Effector memory CD4-positive, alpha-beta T cell (primary cell): ENCODE results near the gene OR5K3.
A peak's percentile ranks its signal among the peaks of the same experiment; 100 is the strongest.

Source experiments
- DNase-seq, 3 donors: peaks; one replicate each; pipeline ENCODE4 v3.0.0-alpha.2; 2020
- H3K27ac ChIP-seq: 2 replicates; pipeline ENCODE4 v1.7.0; 2013; ENCODE audit warnings: mild to moderate bottlenecking, low read length, moderate library complexity; ENCODE audit not compliant: insufficient read depth, poor library complexity, severe bottlenecking
- H3K27me3 ChIP-seq: replicated peaks from 2 replicates; pipeline ENCODE4 v1.7.0; 2013; ENCODE audit warnings: mild to moderate bottlenecking, low read length; ENCODE audit not compliant: insufficient read depth, control insufficient read depth, poor library complexity, severe bottlenecking
- H3K36me3 ChIP-seq: 2 replicates; pipeline ENCODE4 v1.7.0; 2013; ENCODE audit warnings: mild to moderate bottlenecking, low read length, moderate library complexity; ENCODE audit not compliant: control insufficient read depth, insufficient read depth
- H3K4me1 ChIP-seq: 2 replicates; pipeline ENCODE4 v1.7.0; 2013; ENCODE audit warnings: low read length, mild to moderate bottlenecking; ENCODE audit not compliant: control insufficient read depth, insufficient read depth, poor library complexity, severe bottlenecking
- H3K4me3 ChIP-seq: 2 replicates; pipeline ENCODE4 v1.7.0; 2013; ENCODE audit warnings: low read length, low read depth, mild to moderate bottlenecking; ENCODE audit not compliant: insufficient read depth, poor library complexity, severe bottlenecking
- H3K9me3 ChIP-seq: 2 replicates; pipeline ENCODE4 v1.7.0; 2013; ENCODE audit warnings: mild to moderate bottlenecking, low read length, moderate library complexity; ENCODE audit not compliant: control insufficient read depth
- total RNA-seq, 3 donors: gene quantifications; one replicate each; lab custom pipeline; 2026; lab: John Stamatoyannopoulos, UW

Gene OR5K3, protein sequence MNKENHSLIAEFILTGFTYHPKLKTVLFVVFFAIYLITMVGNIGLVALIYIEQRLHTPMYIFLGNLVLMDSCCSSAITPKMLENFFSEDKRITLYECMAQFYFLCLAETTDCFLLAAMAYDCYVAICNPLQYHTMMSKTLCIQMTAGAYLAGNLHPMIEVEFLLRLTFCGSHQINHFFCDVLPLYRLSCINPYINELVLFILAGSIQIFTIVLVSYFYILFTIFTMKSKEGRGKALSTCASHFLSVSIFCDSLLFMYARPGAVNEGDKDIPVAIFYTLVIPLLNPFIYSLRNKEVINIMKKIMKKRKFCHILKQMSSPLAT
- total RNA-seq, result 0 reads per million in 3 donors

GRCh38 chr3:98390366-98390765 lies at the start of gene OR5K3:
OR5K3 (plus strand) TSS chr3:98390666; CDS start chr3:98390666, 0 bp downstream.
- Histone ChIP-seq H3K4me3 (no peak within 1 kb of the TSS), H3K27me3 (no peaks in the 10 kb centered on the region), H3K27ac (no peak within 1 kb of the TSS), H3K4me1 (no peaks in the 10 kb centered on the region), H3K9me3 (no peaks in the 10 kb centered on the region), H3K36me3 (no peaks in the 10 kb centered on the region)
- no peak for DNase-seq

DNA sequence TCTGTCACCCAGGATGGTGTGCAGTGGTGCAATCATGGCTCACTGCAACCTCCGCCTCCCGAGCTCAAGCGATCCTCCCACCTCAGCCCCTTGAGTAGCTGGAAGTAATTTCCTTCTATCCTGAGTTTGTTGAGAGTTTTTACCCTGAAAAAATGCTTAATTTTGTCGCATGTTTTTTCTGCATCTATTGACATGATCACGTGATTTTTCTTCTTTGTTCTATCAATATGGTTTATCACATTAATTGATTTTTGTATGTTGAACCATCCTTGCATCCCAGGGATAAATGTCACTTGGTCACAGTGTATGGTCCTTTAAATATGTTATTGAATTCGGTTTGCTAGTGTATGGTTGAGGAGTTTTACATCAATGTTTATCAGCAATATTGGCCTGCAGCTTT lies 48.7 kb upstream of the OR5K3 start:
- H3K4me3 ChIP-seq, result no peak overlapping the region
- H3K36me3 ChIP-seq, result no peaks in the 10 kb centered on the region
- H3K4me1 ChIP-seq, result no peaks in the 10 kb centered on the region
- no peak for DNase-seq
- no peak overlapping the region for H3K27ac ChIP-seq
- H3K9me3 ChIP-seq, result no peaks in the 10 kb centered on the region
- H3K27me3 ChIP-seq, result no peaks in the 10 kb centered on the region

DNA sequence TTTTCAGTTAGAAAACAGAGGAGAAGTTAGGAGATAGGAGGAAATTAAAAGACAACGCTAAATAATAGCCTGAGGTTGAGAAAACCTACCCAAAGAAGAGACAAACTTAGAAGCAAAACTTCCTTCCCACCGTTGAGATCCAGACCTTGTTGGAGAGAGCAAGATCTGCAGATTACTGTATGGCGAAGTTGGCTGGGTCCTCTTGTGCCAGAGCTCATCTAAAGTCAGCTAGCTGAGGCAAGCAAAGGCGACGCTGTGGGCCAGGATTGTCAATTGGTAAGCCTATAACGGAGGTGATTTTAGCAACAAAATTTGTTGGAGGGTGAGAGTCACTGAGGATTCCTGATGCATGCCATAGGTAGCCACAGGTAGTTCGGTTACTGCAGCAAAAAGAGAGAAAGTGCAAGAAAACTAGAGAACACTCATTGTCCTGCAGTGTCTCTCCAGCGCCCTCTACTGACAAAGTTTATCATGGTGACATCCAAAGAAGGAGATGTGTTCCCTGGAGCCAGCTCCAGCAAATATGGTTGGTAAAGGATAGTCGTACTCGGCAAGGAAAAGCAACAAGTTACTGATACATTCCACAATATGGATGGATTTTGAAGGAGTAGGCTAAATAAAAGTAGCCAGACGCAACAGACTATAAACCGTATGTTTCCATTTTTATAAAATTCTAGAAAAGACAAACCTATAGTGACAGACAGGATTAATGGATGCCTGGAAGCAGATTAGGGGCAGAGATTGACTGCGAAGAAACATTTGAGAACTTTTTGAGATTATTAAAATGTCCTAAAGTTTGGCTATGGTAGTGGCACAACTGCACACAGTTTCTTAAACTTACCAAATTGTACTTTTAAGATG lies 46.6 kb upstream of the OR5K3 start:
- peak in 1 of 3 donors; percentile 9 for DNase-seq
- Histone ChIP-seq H3K4me3 (no peak overlapping the region), H3K9me3 (no peaks in the 10 kb centered on the region), H3K36me3 (no peaks in the 10 kb centered on the region), H3K27me3 (no peaks in the 10 kb centered on the region), H3K27ac (no peak overlapping the region), H3K4me1 (no peaks in the 10 kb centered on the region)

GRCh38 chr3:98350082-98350481 lies 40.4 kb upstream of the OR5K3 start:
- H3K27ac ChIP-seq, result no peak overlapping the region
- H3K27me3 ChIP-seq, result no peaks in the 10 kb centered on the region
- H3K36me3 ChIP-seq, result no peaks in the 10 kb centered on the region
- H3K4me3 ChIP-seq, result no peak overlapping the region
- no peak for DNase-seq
- no peaks in the 10 kb centered on the region for H3K9me3 ChIP-seq
- no peaks in the 10 kb centered on the region for H3K4me1 ChIP-seq

GRCh38 chr3:98353554-98353953 lies 36.9 kb upstream of the OR5K3 start, which contains the start of gene OR5K4:
OR5K4 (plus strand) TSS chr3:98353854; CDS start chr3:98353854, 0 bp downstream.
- no peak for DNase-seq
- no peaks in the 10 kb centered on the region for H3K27me3 ChIP-seq
- no peaks in the 10 kb centered on the region for H3K9me3 ChIP-seq
- no peaks in the 10 kb centered on the region for H3K4me1 ChIP-seq
- H3K27ac ChIP-seq, result no peak within 1 kb of the TSS
- no peaks in the 10 kb centered on the region for H3K36me3 ChIP-seq
- H3K4me3 ChIP-seq, result no peak within 1 kb of the TSS

GRCh38 chr3:98359250-98359649 lies 31.2 kb upstream of the OR5K3 start:
- DNase-seq, result no peak
- no peaks in the 10 kb centered on the region for H3K9me3 ChIP-seq
- no peaks in the 10 kb centered on the region for H3K36me3 ChIP-seq
- no peaks in the 10 kb centered on the region for H3K4me1 ChIP-seq
- H3K27me3 ChIP-seq, result no peaks in the 10 kb centered on the region
- no peak overlapping the region for H3K27ac ChIP-seq
- H3K4me3 ChIP-seq, result no peak overlapping the region

- H3K4me3 ChIP-seq, result no peak overlapping the region
- no peaks in the 10 kb centered on the region for H3K4me1 ChIP-seq
- H3K9me3 ChIP-seq, result no peaks in the 10 kb centered on the region
- H3K27ac ChIP-seq, result no peak overlapping the region
- H3K36me3 ChIP-seq, result no peaks in the 10 kb centered on the region
- H3K27me3 ChIP-seq, result no peaks in the 10 kb centered on the region
- peak in 1 of 3 donors; percentile 3 for DNase-seq
Measured at GRCh38 chr3:98359993-98360675, 30.3 kb upstream of the OR5K3 start.

DNA sequence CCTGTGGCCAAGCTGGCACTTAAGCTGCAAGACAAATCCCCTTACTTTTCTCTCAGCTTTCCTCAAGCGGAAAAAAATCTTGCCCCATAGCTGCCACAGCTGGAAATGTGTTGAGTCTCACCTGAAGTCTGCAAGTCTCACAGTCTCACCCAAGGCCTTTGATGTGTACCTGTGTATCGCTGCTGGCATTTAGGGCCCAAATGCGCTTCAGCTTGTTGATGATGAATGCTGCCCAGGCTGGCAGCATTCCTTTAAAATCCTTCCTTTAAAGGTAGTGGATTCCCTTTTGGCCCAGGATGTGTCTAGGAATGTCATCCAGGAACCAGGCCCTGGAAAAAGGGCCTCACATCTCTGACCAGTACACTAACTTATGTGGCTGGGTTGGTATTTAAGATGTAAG lies 29.8 kb upstream of the OR5K3 start:
- H3K27me3 ChIP-seq, result no peaks in the 10 kb centered on the region
- H3K4me3 ChIP-seq, result no peak overlapping the region
- no peaks in the 10 kb centered on the region for H3K9me3 ChIP-seq
- H3K36me3 ChIP-seq, result no peaks in the 10 kb centered on the region
- H3K4me1 ChIP-seq, result no peaks in the 10 kb centered on the region
- no peak for DNase-seq
- H3K27ac ChIP-seq, result no peak overlapping the region

DNA sequence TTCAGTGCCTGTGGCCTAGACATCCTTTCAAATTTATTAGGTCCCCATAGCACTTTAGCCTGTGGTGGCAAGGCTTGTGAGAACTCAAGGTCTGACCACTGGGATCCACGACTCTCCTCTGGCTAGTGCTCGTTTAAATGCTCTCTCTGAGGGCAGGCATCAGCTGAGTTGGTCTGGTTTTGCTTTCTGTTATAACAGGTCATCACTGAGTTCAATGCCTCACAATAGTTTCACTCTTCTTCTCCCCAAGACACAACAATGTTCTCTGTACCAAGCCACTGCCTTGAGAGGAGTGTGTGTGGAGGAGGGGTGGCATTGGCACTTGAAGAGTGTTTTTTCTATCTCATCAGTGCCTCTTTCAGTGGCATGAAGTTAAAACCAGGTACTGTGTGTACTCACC lies 29.2 kb upstream of the OR5K3 start:
- Histone ChIP-seq H3K36me3 (no peaks in the 10 kb centered on the region), H3K4me3 (no peak overlapping the region), H3K27ac (no peak overlapping the region), H3K27me3 (no peaks in the 10 kb centered on the region), H3K4me1 (no peaks in the 10 kb centered on the region), H3K9me3 (no peaks in the 10 kb centered on the region)
- no peak for DNase-seq
